ENCODE data around the gene CCDC177.

The CCDC177 gene

DNA sequence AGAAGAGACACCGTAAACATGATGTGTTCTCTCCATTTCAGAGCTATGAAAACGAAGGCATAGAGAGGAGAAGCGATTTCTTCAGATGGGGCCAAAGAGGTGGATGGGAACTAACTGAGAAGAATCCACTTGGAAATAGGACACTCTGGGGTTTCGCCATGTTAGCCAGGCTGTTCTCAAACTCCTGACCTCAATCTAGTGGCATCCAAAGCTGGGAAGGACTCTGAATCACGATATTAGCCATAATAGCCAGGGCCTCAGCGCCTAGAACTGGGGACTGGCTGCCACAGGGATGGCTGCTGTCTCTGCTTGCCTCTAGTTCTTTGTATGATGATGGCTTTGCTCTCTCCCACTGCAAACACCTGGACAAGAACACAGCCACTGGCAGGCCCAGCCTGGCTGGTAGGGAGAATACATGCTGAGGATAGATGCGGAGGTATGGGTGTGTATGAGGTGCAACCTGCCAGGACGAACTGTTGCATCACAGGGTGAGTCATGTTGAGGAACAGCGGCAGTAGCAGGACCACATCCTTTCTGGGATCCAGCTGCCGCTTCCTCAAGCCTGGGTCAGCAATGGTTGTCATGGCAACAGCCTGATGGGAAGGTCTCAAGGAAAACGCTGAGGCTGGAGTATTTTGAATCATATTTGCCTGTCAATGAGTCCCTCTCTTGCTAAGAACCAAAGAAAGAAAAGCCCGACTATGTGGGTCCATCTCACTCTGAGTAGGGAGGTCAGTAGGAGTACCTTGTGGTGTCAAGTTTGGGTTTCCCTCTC is 31.1 kb downstream of the CCDC177 start:
- TF ChIP-seq, protein P1, sequence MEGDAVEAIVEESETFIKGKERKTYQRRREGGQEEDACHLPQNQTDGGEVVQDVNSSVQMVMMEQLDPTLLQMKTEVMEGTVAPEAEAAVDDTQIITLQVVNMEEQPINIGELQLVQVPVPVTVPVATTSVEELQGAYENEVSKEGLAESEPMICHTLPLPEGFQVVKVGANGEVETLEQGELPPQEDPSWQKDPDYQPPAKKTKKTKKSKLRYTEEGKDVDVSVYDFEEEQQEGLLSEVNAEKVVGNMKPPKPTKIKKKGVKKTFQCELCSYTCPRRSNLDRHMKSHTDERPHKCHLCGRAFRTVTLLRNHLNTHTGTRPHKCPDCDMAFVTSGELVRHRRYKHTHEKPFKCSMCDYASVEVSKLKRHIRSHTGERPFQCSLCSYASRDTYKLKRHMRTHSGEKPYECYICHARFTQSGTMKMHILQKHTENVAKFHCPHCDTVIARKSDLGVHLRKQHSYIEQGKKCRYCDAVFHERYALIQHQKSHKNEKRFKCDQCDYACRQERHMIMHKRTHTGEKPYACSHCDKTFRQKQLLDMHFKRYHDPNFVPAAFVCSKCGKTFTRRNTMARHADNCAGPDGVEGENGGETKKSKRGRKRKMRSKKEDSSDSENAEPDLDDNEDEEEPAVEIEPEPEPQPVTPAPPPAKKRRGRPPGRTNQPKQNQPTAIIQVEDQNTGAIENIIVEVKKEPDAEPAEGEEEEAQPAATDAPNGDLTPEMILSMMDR (IDR thresholded peaks at IDR 0.05; ENCODE audit: unreplicated experiment in 3 of 3) = no peak
- Mint-ChIP-seq H3K27ac (no peak overlapping the region), H3K4me3 (no peak overlapping the region), H3K27me3 (ENCODE audit: low read depth) (peaks cover 18% of the 10 kb centered on the region), H3K4me1 (no peaks in the 10 kb centered on the region), H3K9me3 (no peaks in the 10 kb centered on the region), H3K36me3 (ENCODE audit: low read depth) (no peaks in the 10 kb centered on the region)

DNA sequence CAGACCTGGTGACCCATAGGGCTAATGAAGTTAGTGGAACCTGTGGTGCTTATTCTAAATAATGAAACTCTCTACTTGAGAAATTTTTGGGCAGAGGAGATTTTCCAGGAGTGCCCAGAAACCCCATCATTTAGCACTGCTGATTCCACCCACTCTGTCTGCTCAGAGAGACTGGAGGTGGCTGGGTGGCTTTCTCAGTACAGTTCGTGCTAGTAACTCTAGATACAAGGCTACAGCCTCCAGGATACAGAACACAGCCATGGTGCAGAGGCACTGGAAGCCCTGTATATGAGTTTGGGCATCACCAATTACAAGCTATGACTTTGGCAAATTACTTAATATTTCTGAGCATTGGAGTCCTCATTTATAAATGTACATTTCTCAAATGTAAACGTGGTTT is 32.4 kb downstream of the CCDC177 start:
- Mint-ChIP-seq H3K4me1 (no peaks in the 10 kb centered on the region), H3K27ac (no peak overlapping the region), H3K4me3 (no peak overlapping the region), H3K36me3 (ENCODE audit: low read depth) (no peaks in the 10 kb centered on the region), H3K27me3 (ENCODE audit: low read depth) (peaks cover 23% of the 10 kb centered on the region), H3K9me3 (no peaks in the 10 kb centered on the region)
- TF ChIP-seq, protein P1 (IDR thresholded peaks at IDR 0.05; ENCODE audit: unreplicated experiment in 3 of 3) = no peak

DNA sequence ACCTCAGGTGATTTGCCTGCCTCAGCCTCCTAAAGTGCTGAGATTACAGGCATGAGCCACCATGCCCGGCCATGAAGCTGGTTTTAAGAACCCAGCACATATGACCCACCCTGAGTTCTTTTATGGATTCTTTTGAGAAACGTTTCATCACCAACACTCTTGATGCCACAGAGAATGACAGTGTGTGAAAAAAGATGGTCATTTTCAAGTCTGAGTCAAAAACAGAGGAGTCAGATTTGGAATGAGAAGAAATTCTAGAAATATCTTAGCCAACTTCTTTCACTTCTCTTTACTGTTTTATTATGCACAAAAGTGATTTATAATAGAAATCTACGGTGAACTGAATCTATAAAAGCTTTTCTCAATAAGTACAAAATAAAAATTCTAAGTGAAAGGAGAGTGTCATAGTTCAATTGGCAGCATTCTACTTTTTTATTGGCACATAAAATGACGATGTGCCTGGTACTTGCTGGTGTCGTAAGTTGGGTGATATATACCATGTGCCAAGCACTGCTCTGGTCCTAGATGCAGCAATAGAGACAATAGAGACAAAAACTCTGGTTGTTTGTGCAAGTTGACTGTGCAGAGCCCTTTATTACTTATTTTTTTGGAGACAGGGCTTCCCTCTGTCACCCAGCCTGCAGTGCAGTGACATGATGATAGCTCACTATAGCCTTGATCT is 33.9 kb downstream of the CCDC177 start:
- Mint-ChIP-seq H3K27me3 (ENCODE audit: low read depth) (peaks cover 23% of the 10 kb centered on the region), H3K9me3 (no peaks in the 10 kb centered on the region), H3K4me3 (no peak overlapping the region), H3K27ac (no peak overlapping the region), H3K4me1 (peaks cover 2% of the 10 kb centered on the region), H3K36me3 (ENCODE audit: low read depth) (no peaks in the 10 kb centered on the region)
- TF ChIP-seq, protein P1 (IDR thresholded peaks at IDR 0.05; ENCODE audit: unreplicated experiment in 3 of 3) = no peak

DNA sequence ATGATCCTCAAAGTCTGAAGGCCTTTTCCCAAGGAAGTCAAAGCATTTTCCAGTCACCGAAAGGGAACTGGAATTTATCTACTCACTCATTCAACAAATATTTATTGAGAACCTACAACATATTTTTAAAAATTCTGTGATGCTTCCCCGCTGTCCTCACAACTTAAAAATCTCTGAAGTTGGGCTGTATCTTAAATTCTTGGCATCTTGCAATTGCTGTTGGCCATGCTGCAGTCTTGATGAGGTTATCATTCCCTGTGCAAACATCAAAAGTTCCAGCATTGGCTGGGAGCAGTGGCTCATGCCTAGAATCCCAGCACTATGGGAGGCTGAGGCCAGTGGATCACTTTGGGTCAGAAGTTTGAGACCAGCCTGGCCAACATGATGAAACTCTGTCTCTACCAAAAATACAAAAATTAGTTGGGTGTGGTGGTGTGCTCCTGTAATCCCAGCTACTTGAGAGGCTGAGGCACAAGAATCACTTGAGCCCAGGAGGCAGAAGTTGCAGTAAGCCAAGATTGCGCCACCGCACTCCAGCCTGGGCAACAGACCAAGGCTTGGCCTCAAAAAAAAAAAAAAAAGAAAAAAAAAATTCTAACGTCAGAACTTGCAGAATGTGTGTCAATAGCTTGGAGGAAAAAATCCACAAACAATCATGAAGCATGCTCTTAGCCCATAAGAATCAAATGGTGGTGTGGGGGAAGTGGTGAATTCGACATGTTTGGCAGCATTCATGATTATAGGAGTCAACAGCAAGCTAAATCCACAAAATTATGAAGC is 34.9 kb downstream of the CCDC177 start:
- Mint-ChIP-seq H3K36me3 (ENCODE audit: low read depth) (no peaks in the 10 kb centered on the region), H3K4me3 (no peak overlapping the region), H3K4me1 (peaks cover 6% of the 10 kb centered on the region), H3K27ac (no peak overlapping the region), H3K27me3 (ENCODE audit: low read depth) (peaks cover 27% of the 10 kb centered on the region), H3K9me3 (no peaks in the 10 kb centered on the region)
- TF ChIP-seq, protein P1 (IDR thresholded peaks at IDR 0.05; ENCODE audit: unreplicated experiment in 3 of 3) = no peak

DNA sequence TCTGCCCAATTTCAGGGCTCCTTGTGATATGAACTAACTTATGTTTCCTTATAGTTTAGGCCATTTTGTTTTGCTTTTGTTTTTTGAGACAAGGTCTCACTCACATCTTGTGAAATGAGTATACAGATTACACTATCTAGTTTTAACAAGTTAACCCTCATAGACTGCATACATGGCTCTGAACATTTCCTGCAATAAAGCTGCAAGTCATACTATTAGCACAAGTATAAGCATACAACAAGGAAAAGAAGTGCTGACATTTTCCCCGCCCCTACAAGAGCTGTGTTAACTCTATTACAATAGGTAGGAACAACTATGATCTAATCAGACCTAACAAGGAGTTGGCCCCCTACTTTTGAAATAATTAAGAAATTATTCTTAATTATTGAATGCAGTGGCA is 35.9 kb downstream of the CCDC177 start:
- no peaks in the 10 kb centered on the region for H3K36me3 Mint-ChIP-seq (ENCODE audit: low read depth)
- H3K4me3 Mint-ChIP-seq = no peak overlapping the region
- H3K27me3 Mint-ChIP-seq (ENCODE audit: low read depth) = peaks cover 23% of the 10 kb centered on the region

More for the DNA sequence above, 35.9 kb downstream of the CCDC177 start:
- H3K9me3 Mint-ChIP-seq = no peaks in the 10 kb centered on the region
- TF ChIP-seq, protein P1 (IDR thresholded peaks at IDR 0.05; ENCODE audit: unreplicated experiment in 3 of 3) = no peak
- peaks cover 6% of the 10 kb centered on the region for H3K4me1 Mint-ChIP-seq
- no peak overlapping the region for H3K27ac Mint-ChIP-seq

All from nephron (organoid).